K562 (cell line): Measurements from ENCODE around the gene DISC1. TPM values are rescaled to one million over a fixed set of nuclear protein-coding genes. Genes with fewer than 3 reads are reported as not detected.

ENCODE experiments used
- ATAC-seq: fragments of 200-7000 bp; cut with Tn5 transposase; 3 replicates; pipeline ENCODE4 v1.9.1; 2020; ENCODE audit warnings: moderate library complexity
- BruUV-seq: library from RNA; stranded (reverse); fragments of 400-500 nt; replicated peaks from 2 replicates; lab custom pipeline; 2021; lab: Mats Ljungman, UMichigan
- CTCF ChIA-PET: fragments of 300-600 bp; formaldehyde crosslinking; extraction: SDS; loops from one replicate; lab custom pipeline; 2021; ENCODE audit warnings: low intra/inter-chr PET ratio; lab: Yijun Ruan, JAX
- POLR2A ChIA-PET: fragments of 300-600, 350-650 bp; sonication (Branson Sonifier 250); formaldehyde crosslinking; extraction: SDS; loops from one replicate; lab custom pipeline; 2021; ENCODE audit warnings: antibody characterized with exemption, inconsistent platforms; lab: Yijun Ruan, JAX
- DNase-seq, 4 experiments: peaks; one replicate each; pipeline versions ENCODE4 v3.0.0 to v3.0.0-alpha.2; 2011 to 2018; ENCODE audit warnings: low spot score in 3 of 4, mixed read lengths in 3 of 4; ENCODE audit errors: extremely low read depth in 1 of 4
- FAIRE-seq: peaks from 2 replicates; lab custom pipeline; 2011; peaks lifted over from hg19 to GRCh38; lab: Jason Lieb, UNC
- H2AFZ ChIP-seq: 2 replicates; pipeline ENCODE4 v1.6.0; 2011; ENCODE audit warnings: low read depth, low read length, control low read depth, inconsistent platforms
- H3K27ac ChIP-seq: fragments of 200-600 bp; 3 replicates; pipeline ENCODE4 v1.8.0; 2011; ENCODE audit warnings: low read depth, mild to moderate bottlenecking, control low read depth, inconsistent platforms, low read length, moderate library complexity, mixed read lengths; ENCODE audit errors: extremely low read depth
- H3K27me3 ChIP-seq, 2 experiments: fragments of 300-600 bp in 1 of 2; 2 replicates in 1 of 2; 3 replicates in 1 of 2; pipeline versions ENCODE4 v1.6.0 to v1.8.0; 2011; ENCODE audit warnings: inconsistent platforms in 2 of 2, low read length in 2 of 2, mild to moderate bottlenecking in 1 of 2, mixed read lengths in 1 of 2, moderate library complexity in 1 of 2; ENCODE audit not compliant: control insufficient read depth in 2 of 2, insufficient read depth in 2 of 2
- H3K36me3 ChIP-seq: fragments of 300-600 bp; 3 replicates; pipeline ENCODE4 v1.8.0; 2011; ENCODE audit warnings: mild to moderate bottlenecking, low read length, inconsistent platforms; ENCODE audit not compliant: control insufficient read depth, insufficient read depth
- H3K4me1 ChIP-seq, 2 experiments: fragments of 200-600 bp in 1 of 2; replicated peaks in 1 of 2; 2 replicates in 1 of 2; 3 replicates in 1 of 2; pipeline versions ENCODE4 v1.5.1 to v1.8.0; 2011; ENCODE audit warnings: inconsistent platforms in 2 of 2, low read length in 2 of 2, mild to moderate bottlenecking in 1 of 2, mixed read lengths in 1 of 2, moderate library complexity in 1 of 2; ENCODE audit not compliant: control insufficient read depth in 2 of 2, insufficient read depth in 2 of 2
- H3K4me2 ChIP-seq: 2 replicates; pipeline ENCODE4 v1.6.1; 2011; ENCODE audit warnings: low read length, control low read depth, inconsistent platforms, mixed read lengths; ENCODE audit not compliant: insufficient read depth
- H3K4me3 ChIP-seq: fragments of 200-600 bp; sonication (generic), shearing (Covaris generic); 2 replicates; pipeline ENCODE4 v1.5.1; 2016; ENCODE audit warnings: control low read depth, inconsistent platforms
- H3K79me2 ChIP-seq: fragments of 200-600 bp; 3 replicates; pipeline ENCODE4 v1.8.0; 2011; ENCODE audit warnings: low read length, inconsistent platforms; ENCODE audit not compliant: control insufficient read depth, insufficient read depth
- H3K9ac ChIP-seq, 2 experiments: 2 replicates each; pipeline versions ENCODE4 v1.6.0 to v1.6.1; 2011; ENCODE audit warnings: low read depth in 2 of 2, low read length in 2 of 2, control low read depth in 1 of 2, inconsistent platforms in 1 of 2, mild to moderate bottlenecking in 1 of 2, mixed read lengths in 1 of 2; ENCODE audit not compliant: insufficient read depth in 1 of 2
- H3K9me1 ChIP-seq: one replicate; pipeline ENCODE4 v1.6.0; 2011; ENCODE audit warnings: inconsistent platforms, mild to moderate bottlenecking, low read length, moderate library complexity; ENCODE audit not compliant: control insufficient read depth, insufficient read depth
- H3K9me3 ChIP-seq: replicated peaks from 2 replicates; pipeline ENCODE4 v1.5.1; 2011; ENCODE audit warnings: low read depth, low read length, inconsistent platforms; ENCODE audit not compliant: control insufficient read depth, insufficient read depth
- H4K20me1 ChIP-seq: replicated peaks from 2 replicates; pipeline ENCODE4 v1.6.1; 2011; ENCODE audit warnings: low read length, inconsistent platforms, mixed read lengths; ENCODE audit not compliant: control insufficient read depth, insufficient read depth
- CTCF ChIP-seq, 3 experiments: IDR thresholded peaks in 2 of 3; conservative IDR thresholded peaks in 1 of 3; 2 replicates each; pipeline ENCODE4 v1.5.1; 2011 to 2012; ENCODE audit warnings: low read length in 3 of 3, mild to moderate bottlenecking in 3 of 3, control low read depth in 2 of 3, improper control_type of control experiment in 1 of 3, inconsistent platforms in 1 of 3, low read depth in 1 of 3, mixed read lengths in 1 of 3, moderate library complexity in 1 of 3; ENCODE audit not compliant: insufficient read depth in 2 of 3
- DEAF1 ChIP-seq: fragments of 450-650 bp; formaldehyde crosslinking; IDR thresholded peaks from 2 replicates; pipeline ENCODE4 v1.4.0; 2020; ENCODE audit warnings: mild to moderate bottlenecking, moderate library complexity
- E2F3 ChIP-seq: fragments of 250-450 bp; sonication (Bioruptor Pico); IDR thresholded peaks from 2 replicates; pipeline ENCODE4 v1.4.0; 2020; ENCODE audit warnings: mild to moderate bottlenecking
- JUND ChIP-seq, 2 experiments: IDR thresholded peaks; 2 replicates in 1 of 2; 3 replicates in 1 of 2; pipeline ENCODE4 v1.6.1; 2011; ENCODE audit warnings: borderline replicate concordance in 2 of 2, low read depth in 2 of 2, low read length in 2 of 2, improper control_type of control experiment in 1 of 2, missing biosample characterization in 1 of 2, missing genetic modification characterization in 1 of 2, missing genetic modification reagents in 1 of 2
- ZNF431 ChIP-seq: sonication (generic); formaldehyde crosslinking; IDR thresholded peaks from 2 replicates; pipeline ENCODE4 v1.8.0; 2022; ENCODE audit warnings: mild to moderate bottlenecking, missing genetic modification reagents
- ZNF57 ChIP-seq: fragments of 450-650 bp; formaldehyde crosslinking; IDR thresholded peaks from 2 replicates; pipeline ENCODE4 v1.4.0; 2020; ENCODE audit warnings: mild to moderate bottlenecking, moderate library complexity
- WGBS: fragments of 100-300 bp; shearing (Covaris generic); methylation state at CpG from one replicate; pipeline ENCODE4 v1.1.6; 2016; ENCODE audit warnings: low coverage, mixed read lengths; ENCODE audit not compliant: insufficient coverage; ENCODE audit errors: missing lambda C conversion rate; 5-methylcytosine and 5-hydroxymethylcytosine counted together
- in situ Hi-C: fragments of 300-500 bp; cut with MboI; formaldehyde crosslinking; loops from 4 replicates; pipeline ENCODE4 v1.15.0; 2018; ENCODE audit warnings: inconsistent platforms, mixed read lengths
- intact Hi-C: fragments of 100-400 bp; cut with micrococcal nuclease; formaldehyde crosslinking; loops from 2 replicates; pipeline ENCODE4 v1.14.2; 2022
- polyA plus RNA-seq, 8 experiments: library from polyadenylated mRNA; depleted of rRNA in 4 of 8; stranded (reverse) in 5 of 8; unstranded in 3 of 8; fragments of >200 nt; fragmentation: Nextera tagmentation in 2 of 8; fragmentation: Illumina TruSeq in 1 of 8; extraction: Ambion mirVana in 2 of 8; extraction: Trizol in 1 of 8; gene quantifications; 2 replicates each; pipeline versions ENCODE4 v1.2.1 to v1.2.3, GENCODE V29; 2011 to 2014; ENCODE audit warnings: inconsistent platforms in 1 of 8, missing spikeins in 1 of 8
- total RNA-seq, 7 experiments: library from RNA; depleted of rRNA in 6 of 7; stranded (reverse); fragments of >200 nt in 6 of 7; fragmentation: Illumina TruSeq in 2 of 7; extraction: Trizol in 2 of 7; gene quantifications; 2 replicates each; pipeline versions ENCODE4 v1.2.1 to v1.2.3, GENCODE V29; 2011 to 2021; ENCODE audit warnings: low replicate concordance in 1 of 7
- TF ChIP-seq, protein P1 (sequence below): fragments of 250-450 bp; sonication (Bioruptor Pico); IDR thresholded peaks from 2 replicates; pipeline ENCODE4 v1.5.0; 2021

DISC1 gene
- total and polyA plus RNA-seq, 9 of the 15 experiments (the other 6 are each of a cell fraction or from before 2014, with no cell fraction given), result 0.01 to 0.11 (median 0.08) TPM; not detected in 1

DNA sequence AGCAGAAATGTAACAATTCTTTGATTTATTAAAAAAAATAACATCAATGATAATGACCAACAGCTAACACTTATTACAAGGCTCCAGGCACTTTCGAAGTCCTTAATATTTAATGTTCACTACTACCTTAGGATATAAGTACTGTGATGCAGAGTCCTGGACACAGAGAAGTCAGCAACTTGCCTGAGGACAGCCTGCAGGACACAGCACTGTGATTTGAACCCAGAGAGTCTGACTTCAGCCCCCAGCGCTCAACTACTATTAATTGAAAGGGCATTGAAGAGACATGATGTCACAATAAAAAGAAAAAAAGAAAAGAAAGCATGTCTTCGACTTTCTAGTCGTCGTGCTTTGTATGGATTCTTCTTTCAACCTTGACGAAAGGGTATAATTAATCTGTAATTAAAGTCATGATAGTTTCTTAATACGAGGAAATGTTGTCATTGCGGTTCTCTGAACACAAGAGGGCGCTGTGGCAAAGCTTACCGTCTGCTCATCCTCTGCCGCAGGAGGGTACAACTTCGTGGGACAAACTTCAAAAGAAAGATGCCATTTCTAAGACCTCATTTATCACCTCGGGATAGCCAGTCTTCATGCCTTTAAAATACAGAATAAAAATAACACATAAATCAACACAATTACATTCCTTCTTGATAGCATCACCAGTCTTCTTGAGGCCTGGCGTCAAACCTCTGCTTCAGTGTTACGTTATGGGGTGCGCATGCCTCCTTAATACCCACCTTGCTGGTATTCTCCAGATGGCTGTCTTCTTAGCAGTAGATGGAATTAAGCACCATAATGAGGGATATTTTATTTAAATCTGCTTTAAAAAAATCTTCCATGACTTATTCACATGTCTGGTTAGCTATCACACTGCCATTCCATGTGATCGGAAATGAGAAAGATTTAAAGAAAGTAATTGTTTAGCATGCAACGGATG lies 240.1 kb downstream of the DISC1 start:
- intact Hi-C loops (loop anchor here (1.0 kb wide), 1 partner anchor 1373 kb away; no protein-coding TSS in a partner anchor), in situ Hi-C loops (no loop called here)
- no peak overlapping the region for H3K4me2 ChIP-seq
- H3K9ac ChIP-seq, result no peak overlapping the region
- DNase-seq (peak; percentile 61 to 65 (median 64)), FAIRE-seq (peak; percentile 91), ATAC-seq (peak; percentile 76)
- H3K4me3 ChIP-seq, result no peak overlapping the region
- H3K9me1 ChIP-seq, result no peaks in the 10 kb centered on the region
- H3K36me3 ChIP-seq, result no peaks in the 10 kb centered on the region
- H2AFZ ChIP-seq, result no peak overlapping the region
- ChIA-PET POLR2A (interaction anchor here (0.5 kb wide), 1 partner anchor 507 kb away, joined by 4 read pairs; no protein-coding TSS in a partner anchor), CTCF (interaction anchor here (0.7 to 1.7 kb wide), 2 partner anchors 110 to 1374 kb away, joined by 4 to 6 read pairs; no protein-coding TSS in a partner anchor)
- WGBS, result 16% methylated on average over 18 of the region's 18 CpGs
- peaks cover 3 to 4% of the 10 kb centered on the region in 2 experiments; a peak in 1 of 5 replicates for H3K27me3 ChIP-seq
- H3K27ac ChIP-seq, result no peak overlapping the region
- no peaks in the 10 kb centered on the region for H3K79me2 ChIP-seq
- H3K4me1 ChIP-seq, result no peaks in the 10 kb centered on the region
- BruUV-seq, result no TSS peak
- H3K9me3 ChIP-seq, result no peaks in the 10 kb centered on the region
- H4K20me1 ChIP-seq, result no peaks in the 10 kb centered on the region
- TF ChIP-seq ZNF431 (CRISPR knock-in tag), result no peak
- TF ChIP-seq, protein P1, sequence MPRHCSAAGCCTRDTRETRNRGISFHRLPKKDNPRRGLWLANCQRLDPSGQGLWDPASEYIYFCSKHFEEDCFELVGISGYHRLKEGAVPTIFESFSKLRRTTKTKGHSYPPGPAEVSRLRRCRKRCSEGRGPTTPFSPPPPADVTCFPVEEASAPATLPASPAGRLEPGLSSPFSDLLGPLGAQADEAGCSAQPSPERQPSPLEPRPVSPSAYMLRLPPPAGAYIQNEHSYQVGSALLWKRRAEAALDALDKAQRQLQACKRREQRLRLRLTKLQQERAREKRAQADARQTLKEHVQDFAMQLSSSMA (CRISPR knock-in tag), result no peak
- peak; percentile 70 to 89 (median 86) for TF ChIP-seq CTCF (IDR thresholded peaks at IDR 0.05 in 2 of 3, conservative IDR thresholded peaks at IDR 0.05 in 1 of 3; ENCODE audit: insufficient read depth in 2 of 3, low read depth in 1 of 3, low read length in 3 of 3)
- TF ChIP-seq E2F3 (CRISPR knock-in tag), result 0 out of 2 replicates have a peak, but pooled peaks have one; percentile 20
- TF ChIP-seq DEAF1 (CRISPR knock-in tag), result peak; percentile 73
- TF ChIP-seq ZNF57, result no peak
- TF ChIP-seq JUND (IDR thresholded peaks at IDR 0.05; ENCODE audit: borderline replicate concordance, low read depth, low read length), result 0 out of 2 replicates have a peak, but pooled peaks have one; percentile 11
- TF ChIP-seq JUND (tag; IDR thresholded peaks at IDR 0.05; ENCODE audit: borderline replicate concordance, low read depth, low read length), result no peak
